SIG-M5 treated with dmso at 0.1 percent for 504 hours (cell line): Measurements from ENCODE around the gene GSTM1.

ENCODE experiments used
- DNase-seq: peaks from one replicate; lab custom pipeline; 2025; ENCODE audit not compliant: unreplicated experiment; lab: John Stamatoyannopoulos, UW

GSTM1 gene

GRCh38 chr1:109726007-109726406 lies 38.4 kb downstream of the GSTM1 start:
- DNase-seq, result no peak

- no peak for DNase-seq
Observed at GRCh38 chr1:109726728-109727373, 39.2 kb downstream of the GSTM1 start.

DNA sequence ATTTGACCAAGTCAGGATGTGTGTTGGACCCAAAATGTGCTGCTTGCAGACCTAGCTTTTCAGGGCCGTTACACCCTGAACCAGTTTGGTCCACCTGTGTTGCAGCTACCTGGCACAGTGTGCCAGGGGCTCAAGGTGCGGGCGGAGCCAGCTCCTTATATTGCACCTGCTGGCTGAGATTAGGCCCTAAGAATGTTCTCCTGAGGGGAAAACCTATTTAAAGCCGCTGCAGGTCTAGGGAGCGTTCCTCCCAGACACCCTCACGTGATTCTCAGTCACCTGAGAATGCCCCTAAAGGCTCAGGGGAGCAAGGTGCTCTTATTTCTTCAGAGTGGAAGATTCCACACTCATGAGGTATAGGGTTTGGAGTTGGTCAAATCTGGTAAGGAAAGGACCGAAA lies 41.3 kb downstream of the GSTM1 start:
- DNase-seq, result no peak

GRCh38 chr1:109730666-109731065 lies 43.0 kb downstream of the GSTM1 start:
- DNase-seq, result no peak

GRCh38 chr1:109732390-109732881 lies 44.8 kb downstream of the GSTM1 start:
- DNase-seq, result no peak

DNA sequence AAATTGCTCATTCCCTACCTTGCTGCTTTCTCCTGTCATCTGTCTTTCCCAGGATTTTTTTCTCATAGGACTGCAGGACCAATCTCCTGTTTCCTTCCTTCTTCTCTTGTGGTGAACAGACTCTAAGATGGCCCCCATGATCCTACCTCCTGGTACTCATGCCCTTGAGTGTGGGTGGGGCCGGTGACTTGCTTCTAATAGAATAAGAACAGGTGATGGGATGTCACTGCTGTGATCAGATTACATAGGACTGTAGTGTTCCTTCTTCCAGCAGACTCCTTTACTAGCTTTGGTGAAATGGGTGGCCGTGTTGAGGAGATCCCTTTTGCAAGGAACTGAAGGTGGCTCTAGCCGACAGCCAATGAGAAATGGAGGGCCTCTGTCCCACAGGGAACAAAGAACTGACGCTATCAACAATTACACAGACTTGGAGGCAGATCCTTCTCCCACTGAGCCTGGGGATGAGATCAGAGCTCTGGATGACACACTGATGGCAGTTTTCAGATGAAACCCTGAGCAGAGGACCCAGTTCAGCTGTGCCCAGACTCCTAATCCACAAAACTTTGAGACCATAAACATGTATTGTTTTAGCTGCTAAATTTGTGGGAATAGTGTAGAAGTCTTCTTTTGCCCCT lies 45.7 kb downstream of the GSTM1 start:
- DNase-seq, result no peak

- DNase-seq, result peak; percentile 25
Observed at GRCh38 chr1:109739738-109740614, 52.4 kb downstream of the GSTM1 start.

DNA sequence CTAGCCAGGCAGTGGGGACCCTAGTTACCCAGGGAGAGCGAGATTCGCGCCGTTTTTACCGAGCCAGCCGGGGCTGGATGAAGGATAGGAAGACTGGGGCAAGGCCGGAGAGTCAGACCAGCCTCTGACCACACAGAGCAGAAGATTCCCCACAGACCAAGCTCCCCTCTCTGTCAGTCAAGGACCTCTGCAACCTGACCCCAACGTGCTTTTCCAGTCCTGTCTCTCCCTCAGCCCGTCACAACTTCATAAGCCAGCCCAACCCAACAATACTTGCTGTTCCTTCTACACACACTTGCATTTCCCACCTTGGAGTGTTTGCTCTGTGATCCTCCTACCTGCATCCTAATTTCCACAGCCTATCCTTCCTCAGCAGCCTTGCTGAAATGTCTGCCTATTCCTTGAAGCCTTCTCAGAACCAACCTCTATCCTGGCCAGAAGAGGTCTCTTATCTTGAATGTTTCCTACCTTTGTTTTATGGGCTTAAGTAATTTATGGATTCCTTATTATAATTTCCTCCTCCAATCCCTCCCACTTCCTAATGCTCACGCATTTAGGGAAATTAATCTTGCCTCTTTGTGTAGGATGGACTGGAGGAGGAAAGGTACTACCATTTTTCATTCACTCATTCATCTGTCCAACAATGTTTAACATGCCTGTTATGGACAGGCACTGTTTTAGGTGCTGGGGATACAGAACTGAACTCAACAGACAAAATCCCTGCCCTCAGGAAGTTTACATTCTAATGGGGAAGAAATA lies 53.2 kb downstream of the GSTM1 start, which contains the start of gene GSTM3:
GSTM3 (minus strand) TSS at position 424 of the 759 bp plus-strand sequence. CDS start 751 bp downstream, outside the sequence.
- no peak for DNase-seq
